BE2C (cell line): ENCODE data around the gene APOH.

ENCODE experiments used
- DNase-seq: peaks from one replicate; pipeline ENCODE4 v3.0.0-alpha.2; 2020
- H3K27me3 ChIP-seq: fragments of 250-450 bp; sonication (Bioruptor Pico); 2 replicates; pipeline ENCODE4 v1.5.1; 2020; ENCODE audit warnings: mild to moderate bottlenecking
- H3K36me3 ChIP-seq: fragments of 250-450 bp; sonication (Bioruptor Pico); 2 replicates; pipeline ENCODE4 v1.5.1; 2020; ENCODE audit warnings: mild to moderate bottlenecking
- H3K4me1 ChIP-seq: fragments of 250-450 bp; sonication (Bioruptor Pico); 2 replicates; pipeline ENCODE4 v1.5.1; 2020
- H3K4me3 ChIP-seq: 2 replicates; pipeline ENCODE4 v1.5.1; 2011; ENCODE audit warnings: low read depth, low read length
- H3K9me3 ChIP-seq: fragments of 250-450 bp; sonication (Bioruptor Pico); 2 replicates; pipeline ENCODE4 v1.5.1; 2020
- CTCF ChIP-seq: IDR thresholded peaks from 2 replicates; pipeline ENCODE4 v1.5.1; 2012; ENCODE audit warnings: mild to moderate bottlenecking, low read depth, low read length

The APOH gene

GRCh38 chr17:66230922-66231591, 1.8 kb upstream of the APOH start:
- DNase-seq, result no peak
- Histone ChIP-seq H3K4me3 (no peak overlapping the region), H3K36me3 (no peaks in the 10 kb centered on the region), H3K27me3 (no peaks in the 10 kb centered on the region), H3K4me1 (no peaks in the 10 kb centered on the region), H3K9me3 (no peaks in the 10 kb centered on the region)
- no peak for TF ChIP-seq CTCF

GRCh38 chr17:66229783-66230538, 746 bp upstream of the APOH start:
- H3K4me1 ChIP-seq, result no peaks in the 10 kb centered on the region
- no peak for DNase-seq
- H3K9me3 ChIP-seq, result no peaks in the 10 kb centered on the region
- no peaks in the 10 kb centered on the region for H3K36me3 ChIP-seq
- no peak overlapping the region for H3K4me3 ChIP-seq
- TF ChIP-seq CTCF, result no peak
- no peaks in the 10 kb centered on the region; the same call in 1 of the 2 replicates for H3K27me3 ChIP-seq

- H3K36me3 ChIP-seq, result no peaks in the 10 kb centered on the region
- no peak for TF ChIP-seq CTCF
- H3K9me3 ChIP-seq, result no peaks in the 10 kb centered on the region
- no peak for DNase-seq
- no peaks in the 10 kb centered on the region for H3K4me1 ChIP-seq
- no peak overlapping the region for H3K4me3 ChIP-seq
- H3K27me3 ChIP-seq, result no peaks in the 10 kb centered on the region; the same call in 1 of the 2 replicates
Measured at GRCh38 chr17:66227212-66228045, 1.8 kb downstream of the APOH start.

- H3K4me1 ChIP-seq, result no peaks in the 10 kb centered on the region
- H3K9me3 ChIP-seq, result no peaks in the 10 kb centered on the region
- peaks cover 8% of the 10 kb centered on the region for H3K27me3 ChIP-seq
- no peak for TF ChIP-seq CTCF
- no peak for DNase-seq
- no peaks in the 10 kb centered on the region for H3K36me3 ChIP-seq
- no peak overlapping the region for H3K4me3 ChIP-seq
Measured at GRCh38 chr17:66222798-66223350, 6.3 kb downstream of the APOH start.

DNA sequence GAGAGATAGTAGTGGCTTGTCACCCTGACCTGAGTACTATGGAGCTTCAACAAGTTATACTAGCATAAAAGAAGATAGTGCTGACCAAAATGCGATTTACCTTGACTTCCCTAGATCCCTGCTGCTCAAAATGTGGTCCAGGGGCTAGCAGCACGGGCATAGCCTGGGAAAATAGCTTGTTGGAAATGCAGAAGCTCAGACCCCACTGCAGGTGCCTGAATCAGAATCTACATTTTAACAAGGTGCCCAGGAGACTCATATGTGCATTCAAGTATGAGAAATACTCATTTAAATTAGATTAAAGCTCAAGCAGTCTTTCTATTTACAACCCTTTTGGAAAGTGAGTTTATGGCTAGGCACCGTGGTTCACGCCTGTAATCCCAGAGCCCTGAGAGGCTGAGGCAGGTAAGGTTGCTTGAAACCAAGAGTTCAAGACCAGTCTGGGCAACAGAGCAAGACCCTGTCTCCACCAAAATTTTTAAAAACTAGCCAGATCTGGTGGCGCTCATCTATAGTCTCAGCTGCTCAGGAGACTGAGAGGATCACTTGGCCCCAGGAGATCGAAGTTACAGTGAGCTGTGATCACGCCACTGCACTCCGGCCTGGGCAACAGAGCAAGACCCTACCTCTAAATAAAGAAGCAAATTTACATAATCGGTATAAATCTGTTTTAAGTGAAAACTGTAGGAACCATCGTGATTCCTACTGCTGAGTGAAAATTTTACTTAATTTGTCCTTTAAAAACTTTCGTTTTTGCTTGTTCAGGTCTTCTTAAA, 7.3 kb downstream of the APOH start:
- Histone ChIP-seq H3K36me3 (no peaks in the 10 kb centered on the region), H3K4me3 (no peak overlapping the region), H3K4me1 (no peaks in the 10 kb centered on the region), H3K27me3 (peaks cover 8% of the 10 kb centered on the region), H3K9me3 (no peaks in the 10 kb centered on the region)
- DNase-seq, result no peak
- no peak for TF ChIP-seq CTCF
